ENCODE data around the gene MRPL51.
"Not testable (repeated sequence)": the region's sequence is repeated elsewhere in the genome, so short reads cannot be mapped to it uniquely, and the experiment has no call there.

MRPL51 gene

DNA sequence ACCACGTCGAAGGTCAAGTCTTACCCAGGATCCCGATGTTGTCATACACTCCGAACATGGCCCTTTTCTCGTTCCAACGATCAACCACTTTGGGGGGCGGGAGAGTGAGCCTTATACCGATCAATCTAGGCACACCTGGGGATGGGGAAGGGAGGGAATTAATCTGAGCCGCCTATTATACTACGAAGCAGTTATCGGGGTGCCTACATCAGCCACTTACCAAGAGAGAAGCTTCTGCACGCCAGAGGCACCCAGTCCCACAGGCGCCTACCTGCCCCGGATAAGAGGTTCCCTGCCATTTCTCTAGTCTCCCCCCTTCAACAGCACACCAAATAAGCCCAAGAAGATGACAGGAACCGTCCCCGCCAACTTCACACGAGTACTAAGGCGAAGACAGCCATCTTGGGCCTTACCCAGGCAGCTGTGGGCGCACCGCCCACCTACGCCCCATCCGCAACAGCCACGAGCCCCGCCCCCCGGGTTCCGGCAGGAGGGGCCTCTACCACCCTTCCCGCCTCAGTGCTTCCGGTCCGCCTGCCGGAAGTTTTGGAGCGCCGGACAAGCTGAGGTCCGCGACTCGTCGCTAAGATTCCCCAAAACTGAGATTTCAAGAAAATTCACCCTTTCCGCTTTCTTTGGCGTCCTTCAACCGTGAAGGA, at the start of gene MRPL51:
MRPL51 (minus strand) TSS at position 425 of the 659 bp plus-strand sequence; CDS start at position 299, 126 bp downstream.
- intact Hi-C loops (cut with micrococcal nuclease): loop anchor here (1.0 to 5.0 kb wide), 2 partner anchors 41 to 169 kb away; partner anchors contain the start of genes GAPDH and ING4
- Mint-ChIP-seq H3K9me3 (no peaks in the 10 kb centered on the region), H3K4me1 (ENCODE audit: low read depth) (peaks cover 15% of the 10 kb centered on the region), H3K27me3 (no peaks in the 10 kb centered on the region), H3K4me3 (peak within 1 kb of the TSS; percentile 95), H3K27ac (peak within 1 kb of the TSS; percentile 99), H3K36me3 (ENCODE audit: low read depth) (peaks cover 50% of the 10 kb centered on the region)

DNA sequence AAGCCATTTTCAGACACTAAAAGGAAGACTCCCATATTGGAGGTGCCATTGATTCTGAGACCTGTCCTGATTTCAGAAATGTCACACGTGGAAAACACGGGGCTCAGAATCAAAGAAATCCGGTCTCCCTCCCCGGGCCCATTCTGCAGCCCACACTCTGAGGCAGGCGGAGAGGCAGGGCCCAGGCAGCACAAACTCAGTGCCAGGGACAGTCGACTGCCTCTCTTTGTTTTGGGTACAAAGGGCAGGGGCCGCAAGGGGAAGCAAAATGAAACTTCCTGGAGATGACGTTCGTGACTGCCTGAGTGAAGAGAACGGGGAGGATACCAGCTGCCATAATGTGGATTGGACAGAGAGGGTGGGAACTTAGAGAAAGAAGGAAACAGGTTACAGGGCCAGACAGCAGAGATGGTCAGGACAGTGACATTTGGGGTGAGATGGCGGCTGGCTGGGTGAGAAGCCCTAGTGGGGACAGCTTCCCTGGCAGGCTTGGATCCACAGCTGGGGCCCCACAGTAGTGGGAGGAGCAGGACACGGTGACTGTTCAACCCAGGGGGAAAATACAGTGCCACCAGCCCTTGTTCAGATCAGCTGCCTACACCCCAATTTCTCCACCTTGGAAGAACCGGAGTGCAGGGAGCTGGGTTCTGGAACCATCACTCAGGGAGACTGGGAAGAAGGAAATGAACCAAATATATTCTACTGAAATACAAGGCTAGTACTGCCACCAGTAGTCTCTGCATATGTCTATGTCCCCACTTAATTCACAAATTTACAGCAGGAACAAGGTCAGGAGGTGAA, 49.3 kb upstream of the MRPL51 start:
- Mint-ChIP-seq H3K4me3 (no peak overlapping the region), H3K27me3 (no peaks in the 10 kb centered on the region), H3K36me3 (ENCODE audit: low read depth) (peaks cover 96% of the 10 kb centered on the region), H3K27ac (peak overlapping the region; percentile 64), H3K4me1 (ENCODE audit: low read depth) (peaks cover 69% of the 10 kb centered on the region), H3K9me3 (no peaks in the 10 kb centered on the region)
- intact Hi-C loops (cut with micrococcal nuclease): no loop called here

DNA sequence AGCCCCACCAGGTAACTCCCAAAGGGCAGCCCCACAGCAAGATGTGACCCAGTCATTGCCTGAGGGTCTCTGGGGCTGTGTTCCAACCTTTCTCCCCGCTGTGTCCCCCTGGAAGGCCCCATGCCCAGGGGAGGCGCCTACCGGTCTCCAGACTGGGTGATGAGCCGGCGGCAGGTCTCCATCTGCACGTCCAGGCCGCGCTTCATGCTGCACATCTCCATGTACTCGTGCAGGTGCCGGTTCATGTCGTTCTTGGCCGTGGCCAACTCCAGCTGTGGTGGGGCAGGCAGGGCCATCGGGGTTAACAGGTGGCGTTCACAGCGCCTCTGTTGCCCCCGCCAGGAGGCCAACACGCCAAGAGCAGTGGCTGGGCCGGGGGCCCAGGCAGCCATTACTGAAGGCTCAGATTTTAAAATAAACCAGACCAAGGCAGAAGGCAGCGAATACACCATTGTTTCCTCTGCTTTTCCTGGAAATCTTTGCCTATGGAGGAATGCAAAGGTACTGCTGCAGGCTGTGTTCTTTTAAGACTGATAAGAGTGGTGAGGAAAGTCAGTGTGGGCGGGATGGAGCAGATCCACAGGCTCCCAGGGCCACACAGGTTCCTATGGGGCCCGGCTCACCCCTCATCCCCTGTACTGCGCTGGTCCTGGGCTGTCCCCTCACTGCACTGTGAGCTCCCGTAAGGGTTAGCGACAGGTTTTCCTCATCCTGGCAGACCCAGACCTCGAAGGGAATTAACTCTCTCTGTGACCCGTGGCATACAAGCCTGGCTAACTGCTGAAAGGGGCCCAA, 48.5 kb upstream of the MRPL51 start:
- no peaks in the 10 kb centered on the region for H3K9me3 Mint-ChIP-seq
- intact Hi-C loops (cut with micrococcal nuclease): no loop called here
- H3K27ac Mint-ChIP-seq: peak overlapping the region; percentile 64
- H3K4me1 Mint-ChIP-seq (ENCODE audit: low read depth): peaks cover 72% of the 10 kb centered on the region
- H3K36me3 Mint-ChIP-seq (ENCODE audit: low read depth): peaks cover 96% of the 10 kb centered on the region
- H3K27me3 Mint-ChIP-seq: no peaks in the 10 kb centered on the region
- H3K4me3 Mint-ChIP-seq: peak overlapping the region; percentile 26

DNA sequence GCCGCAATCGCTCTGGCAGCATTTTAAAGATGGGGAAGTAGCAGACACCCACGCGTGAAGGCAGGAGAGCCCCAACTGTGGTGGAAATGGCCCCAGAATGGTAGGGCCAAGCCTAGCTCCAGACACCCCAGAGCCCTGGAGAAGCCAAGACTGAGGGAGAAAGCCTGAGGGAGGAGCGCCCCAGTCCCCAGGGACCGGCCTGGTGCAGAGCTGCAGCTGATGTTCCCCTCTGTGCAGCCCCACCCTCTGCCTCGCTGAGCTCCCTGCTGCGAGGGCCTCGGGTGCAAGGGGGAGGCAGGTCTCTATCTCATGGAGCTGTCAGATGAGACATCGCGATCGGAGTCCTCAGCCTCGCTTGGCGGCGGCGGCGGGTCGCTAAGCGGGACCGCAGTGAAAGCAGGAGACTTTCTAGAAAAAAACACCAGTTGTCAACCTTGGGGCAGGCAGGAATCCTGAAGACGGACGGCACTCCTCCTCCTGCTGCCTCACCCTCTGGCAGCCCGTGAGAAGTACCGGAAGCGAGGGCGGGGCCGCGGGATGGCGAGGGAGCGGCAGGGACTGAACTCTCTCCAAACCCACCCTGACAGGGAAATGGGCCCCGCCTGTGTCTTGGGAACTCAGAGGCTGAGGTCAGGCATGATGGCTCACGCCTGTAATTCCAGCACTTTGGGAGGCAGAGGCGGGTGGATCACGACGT, 47.3 kb upstream of the MRPL51 start:
- H3K9me3 Mint-ChIP-seq: no peaks in the 10 kb centered on the region
- peaks cover 85% of the 10 kb centered on the region for H3K4me1 Mint-ChIP-seq (ENCODE audit: low read depth)
- no peaks in the 10 kb centered on the region for H3K27me3 Mint-ChIP-seq
- peaks cover 96% of the 10 kb centered on the region for H3K36me3 Mint-ChIP-seq (ENCODE audit: low read depth)
- H3K27ac Mint-ChIP-seq: peak overlapping the region; percentile 64
- peak overlapping the region; percentile 48 for H3K4me3 Mint-ChIP-seq
- intact Hi-C loops (cut with micrococcal nuclease): no loop called here

DNA sequence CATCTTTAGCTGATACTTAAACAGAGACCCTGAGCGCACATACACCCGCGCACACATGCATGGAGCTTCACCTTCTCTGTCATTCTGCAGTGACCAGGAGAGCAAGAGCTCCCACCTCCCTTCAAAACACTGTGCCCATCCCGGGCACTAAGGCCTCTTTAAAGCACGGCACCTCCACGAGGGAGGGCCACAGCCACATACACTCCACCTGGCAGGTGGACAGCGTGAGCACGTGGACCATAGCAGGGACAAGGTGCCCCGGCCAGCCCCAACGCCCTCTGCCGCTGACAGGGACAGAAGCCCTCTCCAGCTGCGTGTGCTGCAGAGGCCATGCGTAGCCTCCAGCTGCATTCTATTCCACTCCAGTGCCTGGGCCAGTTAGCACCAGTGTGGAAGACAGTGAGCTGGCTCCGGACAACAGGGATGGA, 46.7 kb upstream of the MRPL51 start:
- H3K9me3 Mint-ChIP-seq: no peaks in the 10 kb centered on the region
- no peaks in the 10 kb centered on the region for H3K27me3 Mint-ChIP-seq
- intact Hi-C loops (cut with micrococcal nuclease): loop anchor here (2.0 to 10.0 kb wide), 2 partner anchors 65 to 117 kb away; partner anchors contain the start of gene VAMP1
- peaks cover 96% of the 10 kb centered on the region for H3K36me3 Mint-ChIP-seq (ENCODE audit: low read depth)
- no peak overlapping the region for H3K4me3 Mint-ChIP-seq
- peaks cover 85% of the 10 kb centered on the region for H3K4me1 Mint-ChIP-seq (ENCODE audit: low read depth)
- H3K27ac Mint-ChIP-seq: peak overlapping the region; percentile 64

DNA sequence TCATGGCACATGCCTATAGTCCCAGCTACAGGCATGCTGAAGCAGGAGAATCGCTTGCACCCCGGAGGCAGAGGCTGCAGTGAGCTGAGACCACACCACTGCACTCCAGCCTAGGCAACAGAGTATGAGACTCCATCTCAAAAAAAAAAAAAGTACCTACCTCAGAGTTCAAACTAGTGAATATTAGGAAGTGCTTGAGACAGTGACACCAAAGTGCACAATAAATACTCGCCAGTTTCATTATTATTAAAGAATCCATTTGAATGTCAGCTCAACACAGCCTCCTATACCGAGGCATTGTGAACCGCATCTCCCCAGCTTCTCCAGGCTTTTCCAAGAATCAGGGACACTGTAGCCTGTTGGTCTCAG, 46.2 kb upstream of the MRPL51 start:
- Mint-ChIP-seq H3K4me1 (ENCODE audit: low read depth) (peaks cover 81% of the 10 kb centered on the region), H3K4me3 (no peak overlapping the region), H3K27me3 (no peaks in the 10 kb centered on the region), H3K36me3 (ENCODE audit: low read depth) (peaks cover 96% of the 10 kb centered on the region), H3K27ac (peak overlapping the region; percentile 64), H3K9me3 (no peaks in the 10 kb centered on the region)
- intact Hi-C loops (cut with micrococcal nuclease): loop anchor here (2.0 to 10.0 kb wide), 2 partner anchors 64 to 116 kb away; partner anchors contain the start of gene VAMP1

DNA sequence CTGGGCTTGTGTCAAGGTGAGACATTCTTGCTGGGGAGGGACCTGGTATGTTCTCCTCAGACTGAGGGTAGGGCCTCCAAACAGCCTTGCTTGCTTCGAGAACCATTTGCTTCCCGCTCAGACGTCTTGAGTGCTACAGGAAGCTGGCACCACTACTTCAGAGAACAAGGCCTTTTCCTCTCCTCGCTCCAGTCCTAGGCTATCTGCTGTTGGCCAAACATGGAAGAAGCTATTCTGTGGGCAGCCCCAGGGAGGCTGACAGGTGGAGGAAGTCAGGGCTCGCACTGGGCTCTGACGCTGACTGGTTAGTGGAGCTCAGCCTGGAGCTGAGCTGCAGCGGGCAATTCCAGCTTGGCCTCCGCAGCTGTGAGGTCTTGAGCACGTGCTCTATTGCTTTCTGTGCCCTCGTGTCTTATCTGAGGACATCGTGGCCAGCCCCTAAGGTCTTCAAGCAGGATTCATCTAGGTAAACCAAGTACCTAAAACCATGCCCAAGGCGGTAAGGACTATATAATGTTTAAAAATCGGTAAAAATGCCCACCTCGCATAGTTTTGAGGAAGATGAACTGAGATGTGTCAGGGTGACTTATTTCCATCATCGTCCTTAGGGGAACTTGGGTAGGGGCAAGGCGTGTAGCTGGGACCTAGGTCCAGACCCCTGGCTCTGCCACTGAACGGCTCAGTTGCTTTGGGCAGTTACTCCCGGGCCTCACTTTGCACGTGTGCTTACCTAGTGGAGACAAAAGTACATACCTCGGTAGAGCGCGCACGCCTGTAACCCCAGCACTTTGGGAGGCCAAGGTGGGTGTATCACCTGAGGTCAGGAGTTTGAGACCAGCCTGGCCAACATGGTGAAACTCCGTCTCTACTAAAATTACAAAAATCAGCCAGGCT, 45.6 kb upstream of the MRPL51 start:
- no peaks in the 10 kb centered on the region for H3K9me3 Mint-ChIP-seq
- H3K36me3 Mint-ChIP-seq (ENCODE audit: low read depth): peaks cover 94% of the 10 kb centered on the region
- intact Hi-C loops (cut with micrococcal nuclease): loop anchor here (2.0 to 10.0 kb wide), 2 partner anchors 64 to 116 kb away; partner anchors contain the start of gene VAMP1
- no peak overlapping the region for H3K4me3 Mint-ChIP-seq
- no peaks in the 10 kb centered on the region for H3K27me3 Mint-ChIP-seq
- peak overlapping the region; percentile 87 for H3K27ac Mint-ChIP-seq
- H3K4me1 Mint-ChIP-seq (ENCODE audit: low read depth): peaks cover 80% of the 10 kb centered on the region

DNA sequence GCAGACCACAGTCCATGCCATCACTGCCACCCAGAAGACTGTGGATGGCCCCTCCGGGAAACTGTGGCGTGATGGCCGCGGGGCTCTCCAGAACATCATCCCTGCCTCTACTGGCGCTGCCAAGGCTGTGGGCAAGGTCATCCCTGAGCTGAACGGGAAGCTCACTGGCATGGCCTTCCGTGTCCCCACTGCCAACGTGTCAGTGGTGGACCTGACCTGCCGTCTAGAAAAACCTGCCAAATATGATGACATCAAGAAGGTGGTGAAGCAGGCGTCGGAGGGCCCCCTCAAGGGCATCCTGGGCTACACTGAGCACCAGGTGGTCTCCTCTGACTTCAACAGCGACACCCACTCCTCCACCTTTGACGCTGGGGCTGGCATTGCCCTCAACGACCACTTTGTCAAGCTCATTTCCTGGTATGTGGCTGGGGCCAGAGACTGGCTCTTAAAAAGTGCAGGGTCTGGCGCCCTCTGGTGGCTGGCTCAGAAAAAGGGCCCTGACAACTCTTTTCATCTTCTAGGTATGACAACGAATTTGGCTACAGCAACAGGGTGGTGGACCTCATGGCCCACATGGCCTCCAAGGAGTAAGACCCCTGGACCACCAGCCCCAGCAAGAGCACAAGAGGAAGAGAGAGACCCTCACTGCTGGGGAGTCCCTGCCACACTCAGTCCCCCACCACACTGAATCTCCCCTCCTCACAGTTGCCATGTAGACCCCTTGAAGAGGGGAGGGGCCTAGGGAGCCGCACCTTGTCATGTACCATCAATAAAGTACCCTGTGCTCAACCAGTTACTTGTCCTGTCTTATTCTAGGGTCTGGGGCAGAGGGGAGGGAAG, 44.7 kb upstream of the MRPL51 start:
- not testable (repeated sequence) for H3K9me3 Mint-ChIP-seq, H3K27me3 Mint-ChIP-seq
- Mint-ChIP-seq H3K4me3 (peak overlapping the region; percentile 22), H3K36me3 (ENCODE audit: low read depth) (peaks cover 94% of the 10 kb centered on the region), H3K27ac (peak overlapping the region; percentile 87), H3K4me1 (ENCODE audit: low read depth) (peaks cover 80% of the 10 kb centered on the region)
- intact Hi-C loops (cut with micrococcal nuclease): loop anchor here (2.0 to 10.0 kb wide), 2 partner anchors 63 to 115 kb away; partner anchors contain the start of gene VAMP1

DNA sequence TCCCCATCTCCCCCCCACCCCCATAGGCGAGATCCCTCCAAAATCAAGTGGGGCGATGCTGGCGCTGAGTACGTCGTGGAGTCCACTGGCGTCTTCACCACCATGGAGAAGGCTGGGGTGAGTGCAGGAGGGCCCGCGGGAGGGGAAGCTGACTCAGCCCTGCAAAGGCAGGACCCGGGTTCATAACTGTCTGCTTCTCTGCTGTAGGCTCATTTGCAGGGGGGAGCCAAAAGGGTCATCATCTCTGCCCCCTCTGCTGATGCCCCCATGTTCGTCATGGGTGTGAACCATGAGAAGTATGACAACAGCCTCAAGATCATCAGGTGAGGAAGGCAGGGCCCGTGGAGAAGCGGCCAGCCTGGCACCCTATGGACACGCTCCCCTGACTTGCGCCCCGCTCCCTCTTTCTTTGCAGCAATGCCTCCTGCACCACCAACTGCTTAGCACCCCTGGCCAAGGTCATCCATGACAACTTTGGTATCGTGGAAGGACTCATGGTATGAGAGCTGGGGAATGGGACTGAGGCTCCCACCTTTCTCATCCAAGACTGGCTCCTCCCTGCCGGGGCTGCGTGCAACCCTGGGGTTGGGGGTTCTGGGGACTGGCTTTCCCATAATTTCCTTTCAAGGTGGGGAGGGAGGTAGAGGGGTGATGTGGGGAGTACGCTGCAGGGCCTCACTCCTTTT, 44.0 kb upstream of the MRPL51 start:
- no peaks in the 10 kb centered on the region for H3K27me3 Mint-ChIP-seq
- intact Hi-C loops (cut with micrococcal nuclease): loop anchor here (10.0 kb wide), 1 partner anchor 62 kb away; the partner anchor contains the start of gene VAMP1
- H3K9me3 Mint-ChIP-seq: no peaks in the 10 kb centered on the region
- H3K4me3 Mint-ChIP-seq: peak overlapping the region; percentile 91
- H3K4me1 Mint-ChIP-seq (ENCODE audit: low read depth): peaks cover 80% of the 10 kb centered on the region
- H3K27ac Mint-ChIP-seq: peak overlapping the region; percentile 87
- H3K36me3 Mint-ChIP-seq (ENCODE audit: low read depth): peaks cover 92% of the 10 kb centered on the region

DNA sequence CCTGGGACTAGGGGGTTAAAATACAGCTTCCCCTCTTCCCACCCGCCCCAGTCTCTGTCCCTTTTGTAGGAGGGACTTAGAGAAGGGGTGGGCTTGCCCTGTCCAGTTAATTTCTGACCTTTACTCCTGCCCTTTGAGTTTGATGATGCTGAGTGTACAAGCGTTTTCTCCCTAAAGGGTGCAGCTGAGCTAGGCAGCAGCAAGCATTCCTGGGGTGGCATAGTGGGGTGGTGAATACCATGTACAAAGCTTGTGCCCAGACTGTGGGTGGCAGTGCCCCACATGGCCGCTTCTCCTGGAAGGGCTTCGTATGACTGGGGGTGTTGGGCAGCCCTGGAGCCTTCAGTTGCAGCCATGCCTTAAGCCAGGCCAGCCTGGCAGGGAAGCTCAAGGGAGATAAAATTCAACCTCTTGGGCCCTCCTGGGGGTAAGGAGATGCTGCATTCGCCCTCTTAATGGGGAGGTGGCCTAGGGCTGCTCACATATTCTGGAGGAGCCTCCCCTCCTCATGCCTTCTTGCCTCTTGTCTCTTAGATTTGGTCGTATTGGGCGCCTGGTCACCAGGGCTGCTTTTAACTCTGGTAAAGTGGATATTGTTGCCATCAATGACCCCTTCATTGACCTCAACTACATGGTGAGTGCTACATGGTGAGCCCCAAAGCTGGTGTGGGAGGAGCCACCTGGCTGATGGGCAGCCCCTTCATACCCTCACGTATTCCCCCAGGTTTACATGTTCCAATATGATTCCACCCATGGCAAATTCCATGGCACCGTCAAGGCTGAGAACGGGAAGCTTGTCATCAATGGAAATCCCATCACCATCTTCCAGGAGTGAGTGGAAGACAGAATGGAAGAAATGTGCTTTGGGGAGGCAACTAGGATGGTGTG, 43.1 kb upstream of the MRPL51 start:
- peak overlapping the region; percentile 91 for H3K4me3 Mint-ChIP-seq
- H3K4me1 Mint-ChIP-seq (ENCODE audit: low read depth): peaks cover 75% of the 10 kb centered on the region
- H3K27me3 Mint-ChIP-seq: no peaks in the 10 kb centered on the region
- intact Hi-C loops (cut with micrococcal nuclease): loop anchor here (10.0 kb wide), 1 partner anchor 61 kb away; the partner anchor contains the start of gene VAMP1
- peaks cover 90% of the 10 kb centered on the region for H3K36me3 Mint-ChIP-seq (ENCODE audit: low read depth)
- no peaks in the 10 kb centered on the region for H3K9me3 Mint-ChIP-seq
- peak overlapping the region; percentile 87 for H3K27ac Mint-ChIP-seq

DNA sequence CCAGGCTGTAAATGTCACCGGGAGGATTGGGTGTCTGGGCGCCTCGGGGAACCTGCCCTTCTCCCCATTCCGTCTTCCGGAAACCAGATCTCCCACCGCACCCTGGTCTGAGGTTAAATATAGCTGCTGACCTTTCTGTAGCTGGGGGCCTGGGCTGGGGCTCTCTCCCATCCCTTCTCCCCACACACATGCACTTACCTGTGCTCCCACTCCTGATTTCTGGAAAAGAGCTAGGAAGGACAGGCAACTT, 42.6 kb upstream of the MRPL51 start:
- H3K36me3 Mint-ChIP-seq (ENCODE audit: low read depth): peaks cover 90% of the 10 kb centered on the region

More for the DNA sequence above, 42.6 kb upstream of the MRPL51 start:
- H3K9me3 Mint-ChIP-seq: no peaks in the 10 kb centered on the region
- peaks cover 69% of the 10 kb centered on the region for H3K4me1 Mint-ChIP-seq (ENCODE audit: low read depth)
- peak overlapping the region; percentile 87 for H3K27ac Mint-ChIP-seq
- intact Hi-C loops (cut with micrococcal nuclease): loop anchor here (10.0 kb wide), 1 partner anchor 61 kb away; the partner anchor contains the start of gene VAMP1
- H3K27me3 Mint-ChIP-seq: no peaks in the 10 kb centered on the region
- peak overlapping the region; percentile 91 for H3K4me3 Mint-ChIP-seq
